Measurements from ENCODE around the gene DBN1. TPM values are rescaled to one million over a fixed set of nuclear protein-coding genes. Genes with fewer than 3 reads are reported as not detected.
A peak's percentile ranks its signal among the peaks of the same experiment; 100 is the strongest.

The DBN1 gene
- total RNA-seq, 1 experiment from 2014 or later = 195 TPM

GRCh38 chr5:177455036-177455660 lies 18.3 kb downstream of the DBN1 start:
- DNase-seq (ENCODE audit: low read depth, low spot score) (peak; percentile 48), ATAC-seq (peak; percentile 61)
- POLR2A ChIA-PET = interaction anchor here (0.5 to 0.6 kb wide), 2 partner anchors 86 to 1528 kb away, joined by 13 to 15 read pairs; no protein-coding TSS in a partner anchor
- peaks cover 39% of the 10 kb centered on the region for H3K4me1 ChIP-seq (ENCODE audit: control insufficient read depth, insufficient read depth, low read length)
- no TSS peak for BruUV-seq (replicated peaks)
- in situ Hi-C loops (cut with HindIII; ENCODE audit: low pct_unique_long_range_greater_than_20kb, low sequenced_read_pairs) (no loop called here), intact Hi-C loops (cut with micrococcal nuclease; ENCODE audit: unreplicated experiment) (loop anchor here (10.0 kb wide), 1 partner anchor 140 kb away; the partner anchor contains the start of gene MXD3)
- H3K27ac ChIP-seq (ENCODE audit: low read length) = peak overlapping the region; percentile 80; the same call in 1 of the 2 replicates
- peaks cover 3% of the 10 kb centered on the region; the same call in 1 of the 2 replicates for H3K36me3 ChIP-seq (ENCODE audit: control insufficient read depth, insufficient read depth, low read length)
- CTCF ChIA-PET = interaction anchor here (0.5 to 3.3 kb wide), 8 partner anchors 29 to 402 kb away, joined by 3 to 29 read pairs (median 6); partner anchors contain the start of gene GRK6
- TF ChIP-seq REST (IDR thresholded peaks at IDR 0.05; ENCODE audit: insufficient read depth in 1 of 2, low read depth in 2 of 2, low read length in 1 of 2) (no peak), CTCF (IDR thresholded peaks at IDR 0.05) (peak; percentile 88), SIN3A (IDR thresholded peaks at IDR 0.05; ENCODE audit: borderline replicate concordance, insufficient read depth, low read depth, low read length) (0 out of 2 replicates have a peak, but pooled peaks have one; percentile 53)
- no peaks in the 10 kb centered on the region for H3K27me3 ChIP-seq (ENCODE audit: control insufficient read depth, insufficient read depth, low read length)
- peak overlapping the region; percentile 50 to 61 for H3K4me3 ChIP-seq (ENCODE audit: low read depth in 2 of 2, low read length in 2 of 2)
- H3K9me3 ChIP-seq (ENCODE audit: control insufficient read depth, insufficient read depth, low read depth, low read length) = no peaks in the 10 kb centered on the region

- ChIA-PET POLR2A (interaction anchor here (0.6 to 0.7 kb wide), 2 partner anchors 75 to 102 kb away, joined by 4 to 6 read pairs; no protein-coding TSS in a partner anchor), CTCF (interaction anchor here (0.6 to 3.3 kb wide), 8 partner anchors 14 to 287 kb away, joined by 3 to 29 read pairs (median 6); partner anchors contain the start of gene GRK6)
- intact Hi-C loops (cut with micrococcal nuclease; ENCODE audit: unreplicated experiment) = loop anchor here (10.0 kb wide), 1 partner anchor 140 kb away; the partner anchor contains the start of gene MXD3
- peak; percentile 68 for ATAC-seq
- DNase-seq (ENCODE audit: low read depth, low spot score) = peak; percentile 57
- no peaks in the 10 kb centered on the region for H3K9me3 ChIP-seq (ENCODE audit: control insufficient read depth, insufficient read depth, low read depth, low read length)
- no TSS peak for BruUV-seq (replicated peaks)
- H3K4me3 ChIP-seq (ENCODE audit: low read depth in 2 of 2, low read length in 2 of 2) = peak overlapping the region; percentile 50 to 61
- peaks cover 3% of the 10 kb centered on the region; the same call in 1 of the 2 replicates for H3K36me3 ChIP-seq (ENCODE audit: control insufficient read depth, insufficient read depth, low read length)
- H3K27me3 ChIP-seq (ENCODE audit: control insufficient read depth, insufficient read depth, low read length) = no peaks in the 10 kb centered on the region
- H3K4me1 ChIP-seq (ENCODE audit: control insufficient read depth, insufficient read depth, low read length) = peaks cover 41% of the 10 kb centered on the region
- H3K27ac ChIP-seq (ENCODE audit: low read length) = peak overlapping the region; percentile 78; the same call in 1 of the 2 replicates
- no peak; a peak in 1 of 4 replicates for TF ChIP-seq REST (IDR thresholded peaks at IDR 0.05; ENCODE audit: insufficient read depth in 1 of 2, low read depth in 2 of 2, low read length in 1 of 2)
- 0 out of 2 replicates have a peak, but pooled peaks have one; percentile 72 for TF ChIP-seq SIN3A (IDR thresholded peaks at IDR 0.05; ENCODE audit: borderline replicate concordance, insufficient read depth, low read depth, low read length)
- peak; percentile 72; the same call in 1 of the 2 replicates for TF ChIP-seq POLR2AphosphoS5 (IDR thresholded peaks at IDR 0.05; ENCODE audit: low read depth, low read length)
- peak; percentile 95 for TF ChIP-seq CTCF (IDR thresholded peaks at IDR 0.05)
- TF ChIP-seq TCF7L2 (IDR thresholded peaks at IDR 0.05; ENCODE audit: low read depth, low read length) = no peak
- in situ Hi-C loops (cut with HindIII; ENCODE audit: low pct_unique_long_range_greater_than_20kb, low sequenced_read_pairs) = no loop called here
These were observed 18.9 kb downstream of the DBN1 start for GRCh38 chr5:177454397-177455035.
